ENCODE results near the gene REV3L. TPM values are rescaled to one million over a fixed set of nuclear protein-coding genes. Genes with fewer than 3 reads are reported as not detected.

The REV3L gene
- total RNA-seq, 1 experiment from 2014 or later = 12.8 TPM

DNA sequence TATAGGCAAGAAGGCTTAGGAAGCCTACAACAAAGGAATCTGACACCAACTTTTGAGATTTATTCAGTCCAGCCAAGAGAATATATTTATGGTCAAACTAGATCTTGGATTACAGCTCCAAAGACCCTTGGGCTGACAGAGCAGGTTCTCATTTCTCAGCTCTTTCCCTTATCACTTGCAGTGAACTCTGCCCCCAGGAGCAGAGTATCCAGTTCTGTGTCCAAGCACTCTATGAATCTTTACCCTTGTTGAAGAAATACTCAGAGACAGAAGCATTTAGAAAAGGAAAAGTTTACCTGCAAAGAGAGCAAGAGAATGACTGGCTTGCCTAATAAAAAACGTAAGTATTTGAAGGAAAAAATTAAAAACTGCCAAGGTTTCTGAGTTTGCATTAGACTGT, 205.2 kb downstream of the REV3L start (continued):
- TF ChIP-seq, protein P1, sequence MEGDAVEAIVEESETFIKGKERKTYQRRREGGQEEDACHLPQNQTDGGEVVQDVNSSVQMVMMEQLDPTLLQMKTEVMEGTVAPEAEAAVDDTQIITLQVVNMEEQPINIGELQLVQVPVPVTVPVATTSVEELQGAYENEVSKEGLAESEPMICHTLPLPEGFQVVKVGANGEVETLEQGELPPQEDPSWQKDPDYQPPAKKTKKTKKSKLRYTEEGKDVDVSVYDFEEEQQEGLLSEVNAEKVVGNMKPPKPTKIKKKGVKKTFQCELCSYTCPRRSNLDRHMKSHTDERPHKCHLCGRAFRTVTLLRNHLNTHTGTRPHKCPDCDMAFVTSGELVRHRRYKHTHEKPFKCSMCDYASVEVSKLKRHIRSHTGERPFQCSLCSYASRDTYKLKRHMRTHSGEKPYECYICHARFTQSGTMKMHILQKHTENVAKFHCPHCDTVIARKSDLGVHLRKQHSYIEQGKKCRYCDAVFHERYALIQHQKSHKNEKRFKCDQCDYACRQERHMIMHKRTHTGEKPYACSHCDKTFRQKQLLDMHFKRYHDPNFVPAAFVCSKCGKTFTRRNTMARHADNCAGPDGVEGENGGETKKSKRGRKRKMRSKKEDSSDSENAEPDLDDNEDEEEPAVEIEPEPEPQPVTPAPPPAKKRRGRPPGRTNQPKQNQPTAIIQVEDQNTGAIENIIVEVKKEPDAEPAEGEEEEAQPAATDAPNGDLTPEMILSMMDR (IDR thresholded peaks at IDR 0.05 in 2 of 3, conservative IDR thresholded peaks at IDR 0.05 in 1 of 3; ENCODE audit: borderline replicate concordance in 1 of 3, insufficient read depth in 1 of 3, low read depth in 2 of 3, low read length in 2 of 3) = no peak

DNA sequence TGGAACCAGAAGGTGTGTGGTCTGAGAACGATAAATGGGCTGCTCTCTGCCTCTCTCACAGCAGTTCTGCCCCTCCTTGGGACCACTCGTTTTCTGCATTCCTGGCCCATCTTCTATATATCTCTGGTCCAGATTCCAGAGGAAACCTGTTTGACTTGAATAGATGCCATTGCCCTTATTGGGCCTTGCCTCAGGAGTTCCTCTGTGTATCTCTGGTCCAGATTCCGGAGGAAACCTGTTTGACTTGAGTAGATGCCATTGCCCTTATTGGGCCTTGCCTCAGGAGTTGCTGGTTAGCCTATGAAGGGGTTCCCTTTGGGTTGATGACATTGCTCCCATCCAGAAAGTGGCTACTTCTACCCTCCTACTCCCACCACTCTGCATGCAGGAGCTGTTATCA, 206.3 kb downstream of the REV3L start:
- H3K4me2 ChIP-seq (ENCODE audit: low read length) = no peak overlapping the region
- no TSS peak for BruUV-seq (replicated peaks)

More for the DNA sequence above, 206.3 kb downstream of the REV3L start:
- RAD21 ChIA-PET (ENCODE audit: low non-redundant PET in 1 of 2, low total read pairs in 2 of 2, uncharacterized antibody in 2 of 2, unreplicated experiment in 2 of 2) = no interaction called here
- H4K20me1 ChIP-seq (ENCODE audit: insufficient read depth) = no peaks in the 10 kb centered on the region
- no peaks in the 10 kb centered on the region for H3K9me2 ChIP-seq (ENCODE audit: insufficient read depth)
- H3K4me3 ChIP-seq (replicated peaks in 1 of 2; ENCODE audit: low read depth in 1 of 2, low read length in 2 of 2) = no peak overlapping the region
- 0 out of 2 replicates have a peak, but pooled peaks cover 3% of the 10 kb centered on the region for H3K79me2 ChIP-seq (ENCODE audit: insufficient read depth, low read length)
- no peak overlapping the region for H2AFZ ChIP-seq (ENCODE audit: low read depth, low read length, poor library complexity, severe bottlenecking)
- TF ChIP-seq, protein P2, sequence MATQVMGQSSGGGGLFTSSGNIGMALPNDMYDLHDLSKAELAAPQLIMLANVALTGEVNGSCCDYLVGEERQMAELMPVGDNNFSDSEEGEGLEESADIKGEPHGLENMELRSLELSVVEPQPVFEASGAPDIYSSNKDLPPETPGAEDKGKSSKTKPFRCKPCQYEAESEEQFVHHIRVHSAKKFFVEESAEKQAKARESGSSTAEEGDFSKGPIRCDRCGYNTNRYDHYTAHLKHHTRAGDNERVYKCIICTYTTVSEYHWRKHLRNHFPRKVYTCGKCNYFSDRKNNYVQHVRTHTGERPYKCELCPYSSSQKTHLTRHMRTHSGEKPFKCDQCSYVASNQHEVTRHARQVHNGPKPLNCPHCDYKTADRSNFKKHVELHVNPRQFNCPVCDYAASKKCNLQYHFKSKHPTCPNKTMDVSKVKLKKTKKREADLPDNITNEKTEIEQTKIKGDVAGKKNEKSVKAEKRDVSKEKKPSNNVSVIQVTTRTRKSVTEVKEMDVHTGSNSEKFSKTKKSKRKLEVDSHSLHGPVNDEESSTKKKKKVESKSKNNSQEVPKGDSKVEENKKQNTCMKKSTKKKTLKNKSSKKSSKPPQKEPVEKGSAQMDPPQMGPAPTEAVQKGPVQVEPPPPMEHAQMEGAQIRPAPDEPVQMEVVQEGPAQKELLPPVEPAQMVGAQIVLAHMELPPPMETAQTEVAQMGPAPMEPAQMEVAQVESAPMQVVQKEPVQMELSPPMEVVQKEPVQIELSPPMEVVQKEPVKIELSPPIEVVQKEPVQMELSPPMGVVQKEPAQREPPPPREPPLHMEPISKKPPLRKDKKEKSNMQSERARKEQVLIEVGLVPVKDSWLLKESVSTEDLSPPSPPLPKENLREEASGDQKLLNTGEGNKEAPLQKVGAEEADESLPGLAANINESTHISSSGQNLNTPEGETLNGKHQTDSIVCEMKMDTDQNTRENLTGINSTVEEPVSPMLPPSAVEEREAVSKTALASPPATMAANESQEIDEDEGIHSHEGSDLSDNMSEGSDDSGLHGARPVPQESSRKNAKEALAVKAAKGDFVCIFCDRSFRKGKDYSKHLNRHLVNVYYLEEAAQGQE (IDR thresholded peaks at IDR 0.05; ENCODE audit: low read depth) = no peak
- TF ChIP-seq ZFX (IDR thresholded peaks at IDR 0.05) (no peak; the same call in 1 of the 2 replicates), TCF7L2 (IDR thresholded peaks at IDR 0.05; ENCODE audit: borderline replicate concordance, extremely low read depth, insufficient read depth, insufficient read length) (no peak), YY1 (IDR thresholded peaks at IDR 0.05; ENCODE audit: extremely low read depth, insufficient replicate concordance, low read depth, low read length) (no peak), ELF1 (IDR thresholded peaks at IDR 0.05; ENCODE audit: borderline replicate concordance, low read depth) (no peak), CBX3 (IDR thresholded peaks at IDR 0.05; ENCODE audit: low read depth) (no peak), SRF (IDR thresholded peaks at IDR 0.05; ENCODE audit: low read depth) (no peak)
- POLR2A ChIA-PET = no interaction called here
- H3K36me3 ChIP-seq (ENCODE audit: control insufficient read depth in 1 of 2, insufficient read depth in 2 of 2, low read length in 2 of 2) = peaks cover 7 to 13% of the 10 kb centered on the region in 2 experiments; a peak in 3 of 4 replicates
- intact Hi-C loops (cut with micrococcal nuclease) = no loop called here
- CTCF ChIA-PET = no interaction called here
- H3K27ac ChIP-seq (ENCODE audit: low read depth, low read length) = no peak overlapping the region
- H3K9me3 ChIP-seq (ENCODE audit: control insufficient read depth in 1 of 2, insufficient read depth in 1 of 2, low read depth in 1 of 2, low read length in 2 of 2) = peaks cover 0 to 7% of the 10 kb centered on the region in 2 experiments; a peak in 2 of 4 replicates
- ATAC-seq (no peak), DNase-seq (ENCODE audit: low read depth, low spot score) (no peak)
- H3K27me3 ChIP-seq (ENCODE audit: insufficient read depth, low read length) = no peaks in the 10 kb centered on the region
- no peaks in the 10 kb centered on the region for H3K4me1 ChIP-seq (ENCODE audit: control insufficient read depth in 1 of 2, insufficient read depth in 2 of 2, low read length in 2 of 2)
- no peak overlapping the region for H3K9ac ChIP-seq (ENCODE audit: low read length)
